Transverse colon (tissue), 3 donors: ENCODE data around the gene OXCT2.

ENCODE experiments used
- CTCF ChIP-seq, 5 experiments: fragments of 200-600 bp in 3 of 5; fragments of 450-650 bp in 2 of 5; sonication (generic) in 3 of 5; IDR thresholded peaks; 1 replicate in 2 of 5; 2 replicates in 3 of 5; pipeline ENCODE4 v1.5.1; 2016 to 2017; ENCODE audit warnings: antibody characterized with exemption in 5 of 5, inconsistent platforms in 3 of 5, mild to moderate bottlenecking in 2 of 5, moderate library complexity in 1 of 5
- POLR2A ChIP-seq: fragments of 450-650 bp; IDR thresholded peaks from one replicate; pipeline ENCODE4 v1.6.1; 2016; ENCODE audit warnings: antibody characterized with exemption, mild to moderate bottlenecking, moderate library complexity

- no peak for TF ChIP-seq CTCF (IDR thresholded peaks at IDR 0.05)
- TF ChIP-seq POLR2A = no peak
Observed at GRCh38 chr1:39752703-39753102, 18.4 kb downstream of the OXCT2 start.
